Measurements from ENCODE around the gene RAB10. TPM values are rescaled to one million over a fixed set of nuclear protein-coding genes. Genes with fewer than 3 reads are reported as not detected.
"Not testable (repeated sequence)": the region's sequence is repeated elsewhere in the genome, so short reads cannot be mapped to it uniquely, and the experiment has no call there.

RAB10 gene
- total and polyA plus RNA-seq, 2 donors from 2014 or later: 59.8 to 122 TPM

GRCh38 chr2:25994509-25994908 lies 39.4 kb upstream of the RAB10 start:
- Histone ChIP-seq H3K27ac (ENCODE audit: low read depth in 2 of 2, low read length in 2 of 2) (no peak overlapping the region), H3K9ac (ENCODE audit: low read length in 3 of 3) (no peak overlapping the region), H3K9me3 (ENCODE audit: control insufficient read depth in 2 of 3, insufficient read depth in 1 of 3, low read length in 3 of 3) (no peaks in the 10 kb centered on the region), H3K4me1 (ENCODE audit: control insufficient read depth in 2 of 3, insufficient read depth in 2 of 3, low read depth in 1 of 3, low read length in 3 of 3) (no peaks in the 10 kb centered on the region), H3K27me3 (ENCODE audit: control insufficient read depth, insufficient read depth, low read length) (no peaks in the 10 kb centered on the region), H3K4me3 (ENCODE audit: low read length in 3 of 3) (no peak overlapping the region), H3K36me3 (ENCODE audit: control insufficient read depth in 2 of 3, insufficient read depth in 3 of 3, low read length in 3 of 3) (no peaks in the 10 kb centered on the region)
- intact Hi-C loops (cut with DNase I): loop anchor here (5.0 kb wide), 1 partner anchor 148 kb away; no protein-coding TSS in a partner anchor
- FAIRE-seq (no peak), DNase-seq (no peak)
- TF ChIP-seq, protein P1, sequence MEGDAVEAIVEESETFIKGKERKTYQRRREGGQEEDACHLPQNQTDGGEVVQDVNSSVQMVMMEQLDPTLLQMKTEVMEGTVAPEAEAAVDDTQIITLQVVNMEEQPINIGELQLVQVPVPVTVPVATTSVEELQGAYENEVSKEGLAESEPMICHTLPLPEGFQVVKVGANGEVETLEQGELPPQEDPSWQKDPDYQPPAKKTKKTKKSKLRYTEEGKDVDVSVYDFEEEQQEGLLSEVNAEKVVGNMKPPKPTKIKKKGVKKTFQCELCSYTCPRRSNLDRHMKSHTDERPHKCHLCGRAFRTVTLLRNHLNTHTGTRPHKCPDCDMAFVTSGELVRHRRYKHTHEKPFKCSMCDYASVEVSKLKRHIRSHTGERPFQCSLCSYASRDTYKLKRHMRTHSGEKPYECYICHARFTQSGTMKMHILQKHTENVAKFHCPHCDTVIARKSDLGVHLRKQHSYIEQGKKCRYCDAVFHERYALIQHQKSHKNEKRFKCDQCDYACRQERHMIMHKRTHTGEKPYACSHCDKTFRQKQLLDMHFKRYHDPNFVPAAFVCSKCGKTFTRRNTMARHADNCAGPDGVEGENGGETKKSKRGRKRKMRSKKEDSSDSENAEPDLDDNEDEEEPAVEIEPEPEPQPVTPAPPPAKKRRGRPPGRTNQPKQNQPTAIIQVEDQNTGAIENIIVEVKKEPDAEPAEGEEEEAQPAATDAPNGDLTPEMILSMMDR (IDR thresholded peaks at IDR 0.05; ENCODE audit: borderline replicate concordance, extremely low read depth, insufficient read depth): no peak

DNA sequence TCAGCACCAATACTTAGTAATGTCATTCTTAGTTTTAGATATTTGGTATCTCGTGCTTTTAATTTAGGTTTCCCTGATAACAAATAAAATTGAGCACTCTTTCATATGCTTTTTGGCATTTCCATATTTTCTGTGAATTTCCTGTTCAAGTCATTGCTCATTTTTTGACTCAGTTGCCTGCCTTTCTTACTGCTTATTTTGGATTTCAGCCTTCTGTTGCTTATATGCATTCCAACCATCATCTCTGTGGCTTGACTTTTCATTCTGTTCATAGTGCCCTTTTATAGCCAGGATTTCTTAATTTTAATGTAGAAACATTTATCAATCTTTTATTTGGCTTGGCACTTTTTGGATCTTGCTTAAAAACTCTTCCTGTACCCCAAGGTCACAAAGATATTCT lies 37.0 kb upstream of the RAB10 start:
- no peaks in the 10 kb centered on the region for H3K36me3 ChIP-seq (ENCODE audit: control insufficient read depth in 2 of 3, insufficient read depth in 3 of 3, low read length in 3 of 3)
- FAIRE-seq (no peak), DNase-seq (no peak)
- no peak overlapping the region for H3K27ac ChIP-seq (ENCODE audit: low read depth in 2 of 2, low read length in 2 of 2)
- no peaks in the 10 kb centered on the region for H3K9me3 ChIP-seq (ENCODE audit: control insufficient read depth in 2 of 3, insufficient read depth in 1 of 3, low read length in 3 of 3)
- H3K9ac ChIP-seq (ENCODE audit: low read length in 3 of 3): no peak overlapping the region
- peaks cover 0 to 5% (median 0%) of the 10 kb centered on the region in 3 donors for H3K4me1 ChIP-seq (ENCODE audit: control insufficient read depth in 2 of 3, insufficient read depth in 2 of 3, low read depth in 1 of 3, low read length in 3 of 3)
- intact Hi-C loops (cut with DNase I): no loop called here
- no peaks in the 10 kb centered on the region for H3K27me3 ChIP-seq (ENCODE audit: control insufficient read depth, insufficient read depth, low read length)
- TF ChIP-seq, protein P1 (IDR thresholded peaks at IDR 0.05; ENCODE audit: borderline replicate concordance, extremely low read depth, insufficient read depth): no peak
- H3K4me3 ChIP-seq (ENCODE audit: low read length in 3 of 3): no peak overlapping the region

GRCh38 chr2:25998816-25999383 lies 35.0 kb upstream of the RAB10 start:
- H3K9ac ChIP-seq (ENCODE audit: low read length in 3 of 3); H3K36me3 ChIP-seq (ENCODE audit: control insufficient read depth in 2 of 3, insufficient read depth in 3 of 3, low read length in 3 of 3); FAIRE-seq; H3K4me1 ChIP-seq (ENCODE audit: control insufficient read depth in 2 of 3, insufficient read depth in 2 of 3, low read depth in 1 of 3, low read length in 3 of 3); H3K9me3 ChIP-seq (ENCODE audit: control insufficient read depth in 2 of 3, insufficient read depth in 1 of 3, low read length in 3 of 3); intact Hi-C loops (cut with DNase I); H3K27ac ChIP-seq (ENCODE audit: low read depth in 2 of 2, low read length in 2 of 2); DNase-seq; H3K27me3 ChIP-seq (ENCODE audit: control insufficient read depth, insufficient read depth, low read length); H3K4me3 ChIP-seq (ENCODE audit: low read length in 3 of 3): not testable (repeated sequence)

- H3K9me3 ChIP-seq (ENCODE audit: control insufficient read depth in 2 of 3, insufficient read depth in 1 of 3, low read length in 3 of 3); intact Hi-C loops (cut with DNase I); H3K27me3 ChIP-seq (ENCODE audit: control insufficient read depth, insufficient read depth, low read length); DNase-seq; H3K4me1 ChIP-seq (ENCODE audit: control insufficient read depth in 2 of 3, insufficient read depth in 2 of 3, low read depth in 1 of 3, low read length in 3 of 3); FAIRE-seq; H3K36me3 ChIP-seq (ENCODE audit: control insufficient read depth in 2 of 3, insufficient read depth in 3 of 3, low read length in 3 of 3); H3K27ac ChIP-seq (ENCODE audit: low read depth in 2 of 2, low read length in 2 of 2); H3K4me3 ChIP-seq (ENCODE audit: low read length in 3 of 3); H3K9ac ChIP-seq (ENCODE audit: low read length in 3 of 3): not testable (repeated sequence)
Observed at GRCh38 chr2:25999406-25999805, 34.5 kb upstream of the RAB10 start.
